Mesenchymal stem cell (in vitro differentiated cells and primary cell): ENCODE data around the gene TNFSF9.
"Not testable (repeated sequence)": the region's sequence is repeated elsewhere in the genome, so short reads cannot be mapped to it uniquely, and the experiment has no call there.

Source experiments
- DNase-seq: peaks from one replicate; pipeline ENCODE4 v3.0.0-alpha.2; 2013
- H2AFZ ChIP-seq: one replicate; pipeline ENCODE4 v1.6.1; 2013; ENCODE audit warnings: low read depth, mild to moderate bottlenecking, control low read depth, inconsistent platforms, low read length, moderate library complexity
- H2AK5ac ChIP-seq: 2 replicates; pipeline ENCODE4 v1.6.1; 2013; ENCODE audit warnings: low read length, moderate library complexity, mild to moderate bottlenecking, inconsistent platforms; ENCODE audit not compliant: severe bottlenecking
- H2BK120ac ChIP-seq: one replicate; pipeline ENCODE4 v1.6.1; 2013; ENCODE audit warnings: low read depth, mild to moderate bottlenecking, inconsistent platforms, low read length, moderate library complexity
- H2BK12ac ChIP-seq, 2 experiments: one replicate each; pipeline ENCODE4 v1.6.1; 2013; ENCODE audit warnings: inconsistent platforms in 2 of 2, low read length in 2 of 2, mild to moderate bottlenecking in 2 of 2, moderate library complexity in 2 of 2, control low read depth in 1 of 2
- H2BK15ac ChIP-seq: one replicate; pipeline ENCODE4 v1.6.1; 2013; ENCODE audit warnings: mild to moderate bottlenecking, low read depth, inconsistent platforms; ENCODE audit not compliant: poor library complexity, severe bottlenecking
- H2BK5ac ChIP-seq: 2 replicates; pipeline ENCODE4 v1.6.1; 2013; ENCODE audit warnings: low read depth, mild to moderate bottlenecking, low read length, control low read depth, inconsistent platforms; ENCODE audit not compliant: poor library complexity, severe bottlenecking
- H3K14ac ChIP-seq, 2 experiments: one replicate each; pipeline ENCODE4 v1.6.1; 2013; ENCODE audit warnings: inconsistent platforms in 2 of 2, low read length in 2 of 2, control low read depth in 1 of 2, mild to moderate bottlenecking in 1 of 2, moderate library complexity in 1 of 2
- H3K18ac ChIP-seq, 2 experiments: one replicate each; pipeline ENCODE4 v1.6.1; 2013; ENCODE audit warnings: inconsistent platforms in 2 of 2, low read length in 2 of 2, control low read depth in 1 of 2, low read depth in 1 of 2, mild to moderate bottlenecking in 1 of 2
- H3K23ac ChIP-seq, 2 experiments: one replicate each; pipeline ENCODE4 v1.6.1; 2013; ENCODE audit warnings: inconsistent platforms in 2 of 2, low read length in 2 of 2, mild to moderate bottlenecking in 2 of 2, moderate library complexity in 2 of 2, control low read depth in 1 of 2
- H3K27ac ChIP-seq: 2 replicates; pipeline ENCODE4 v1.5.1; 2013; ENCODE audit warnings: mild to moderate bottlenecking, moderate library complexity, low read length, control low read depth, inconsistent platforms; ENCODE audit not compliant: poor library complexity, severe bottlenecking
- H3K27me3 ChIP-seq, 2 experiments: 2 replicates each; pipeline versions ENCODE4 v1.6.1 to v1.7.0; 2013; ENCODE audit warnings: low read length in 2 of 2, mild to moderate bottlenecking in 2 of 2, moderate library complexity in 2 of 2, control low read depth in 1 of 2, inconsistent platforms in 1 of 2; ENCODE audit not compliant: control insufficient read depth in 1 of 2, insufficient read depth in 1 of 2
- H3K36me3 ChIP-seq, 2 experiments: 2 replicates each; pipeline versions ENCODE4 v1.6.1 to v1.7.0; 2013; ENCODE audit warnings: low read length in 2 of 2, control low read depth in 1 of 2, inconsistent platforms in 1 of 2, low read depth in 1 of 2, mild to moderate bottlenecking in 1 of 2; ENCODE audit not compliant: insufficient read depth in 2 of 2, control insufficient read depth in 1 of 2
- H3K4ac ChIP-seq, 2 experiments: one replicate each; pipeline ENCODE4 v1.6.1; 2013; ENCODE audit warnings: inconsistent platforms in 2 of 2, low read length in 2 of 2, mild to moderate bottlenecking in 2 of 2, moderate library complexity in 2 of 2, control low read depth in 1 of 2, low read depth in 1 of 2
- H3K4me1 ChIP-seq: 2 replicates; pipeline ENCODE4 v1.6.1; 2013; ENCODE audit warnings: low read depth, low read length, control low read depth; ENCODE audit not compliant: control insufficient read depth, insufficient read depth
- H3K4me2 ChIP-seq: 2 replicates; pipeline ENCODE4 v1.6.1; 2013; ENCODE audit warnings: low read length, mild to moderate bottlenecking, inconsistent platforms; ENCODE audit not compliant: poor library complexity, severe bottlenecking
- H3K4me3 ChIP-seq, 2 experiments: 2 replicates each; pipeline versions ENCODE4 v1.5.1 to v1.7.0; 2013; ENCODE audit warnings: low read length in 2 of 2, mild to moderate bottlenecking in 2 of 2, control low read depth in 1 of 2, low read depth in 1 of 2; ENCODE audit not compliant: insufficient read depth in 1 of 2
- H3K79me1 ChIP-seq: replicated peaks from 2 replicates; pipeline ENCODE4 v1.6.1; 2013; ENCODE audit warnings: mild to moderate bottlenecking, control low read depth, low read length, inconsistent platforms; ENCODE audit not compliant: poor library complexity, severe bottlenecking
- H3K9ac ChIP-seq: 2 replicates; pipeline ENCODE4 v1.7.0; 2013; ENCODE audit warnings: mild to moderate bottlenecking, low read length, moderate library complexity
- H3K9me3 ChIP-seq: 2 replicates; pipeline ENCODE4 v1.7.0; 2013; ENCODE audit warnings: mild to moderate bottlenecking, low read length; ENCODE audit not compliant: control insufficient read depth
- H4K8ac ChIP-seq: one replicate; pipeline ENCODE4 v1.6.1; 2013; ENCODE audit warnings: inconsistent platforms, mild to moderate bottlenecking, low read length, moderate library complexity
- H4K91ac ChIP-seq: one replicate; pipeline ENCODE4 v1.6.1; 2013; ENCODE audit warnings: mild to moderate bottlenecking, low read length, inconsistent platforms
- WGBS: methylation state at CpG from one replicate; pipeline ENCODE4 v1.1.7; 2013; ENCODE audit warnings: mixed read lengths; 5-methylcytosine and 5-hydroxymethylcytosine counted together

TNFSF9 gene

DNA sequence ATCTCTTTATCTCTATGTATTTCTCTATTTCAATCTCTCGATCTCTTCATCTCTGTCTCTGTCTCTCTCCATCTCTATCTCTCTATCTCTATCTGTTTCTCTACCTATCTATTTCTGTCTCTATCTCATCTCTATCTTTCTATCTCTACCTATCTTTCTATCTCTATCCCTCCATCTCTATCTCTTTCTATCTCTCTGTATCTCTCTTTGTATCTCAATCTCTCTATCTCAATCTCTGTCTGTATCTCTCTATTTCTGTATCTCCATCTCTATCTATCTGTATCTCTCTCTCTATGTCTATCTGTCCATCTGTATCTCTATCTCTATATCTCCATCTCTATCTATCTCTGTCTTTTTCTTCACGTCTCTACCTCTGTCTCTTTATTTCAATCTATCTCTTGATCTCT lies 25.2 kb downstream of the TNFSF9 start:
- WGBS, result 86% methylated on average over 2 of the region's 2 CpGs

DNA sequence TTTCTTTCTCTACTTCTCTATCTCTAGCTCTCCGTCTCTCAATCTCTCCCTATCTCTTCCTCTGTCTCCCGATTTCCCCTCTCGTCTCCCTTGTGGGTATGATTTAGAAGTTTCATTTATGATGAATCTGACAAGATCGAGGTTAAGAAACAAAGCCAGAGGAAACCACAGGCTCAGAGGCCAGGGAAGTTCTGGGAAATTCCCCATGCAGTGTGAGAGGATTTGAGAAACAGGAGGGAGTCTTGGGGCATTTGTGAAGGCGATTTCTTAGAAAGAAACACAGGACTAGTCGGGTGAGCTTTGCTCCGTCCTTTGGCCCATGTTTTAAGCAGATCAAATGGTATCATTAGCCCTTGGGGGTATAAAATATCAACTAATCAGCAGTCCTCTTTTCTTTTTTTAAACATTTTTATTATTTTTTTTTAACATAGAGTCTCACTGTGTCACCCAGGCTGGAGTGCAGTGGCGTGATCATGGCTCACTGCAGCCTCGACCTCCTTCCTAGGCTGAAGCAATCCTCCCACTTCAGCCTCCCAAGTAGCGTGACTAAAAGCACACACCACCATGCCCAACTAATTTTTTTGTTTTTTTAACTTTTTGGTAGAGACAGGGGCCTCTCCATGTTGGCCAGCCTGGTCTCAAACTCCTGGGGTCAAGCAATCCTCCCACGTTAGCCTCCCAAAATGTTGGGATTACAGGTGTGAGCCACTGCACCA lies 25.8 kb downstream of the TNFSF9 start:
- Histone ChIP-seq H4K8ac (no peak overlapping the region), H2BK5ac (no peak overlapping the region), H4K91ac (no peak overlapping the region), H3K18ac (no peak overlapping the region), H2AFZ (no peak overlapping the region), H3K27ac (no peak overlapping the region), H3K9me3 (no peaks in the 10 kb centered on the region), H3K23ac (no peak overlapping the region), H3K9ac (no peak overlapping the region), H3K14ac (no peak overlapping the region), H2BK120ac (no peak overlapping the region), H2BK15ac (no peak overlapping the region), H2AK5ac (no peak overlapping the region), H3K27me3 (peaks cover 0 to 18% of the 10 kb centered on the region in 2 experiments), H3K36me3 (no peaks in the 10 kb centered on the region), H3K4me1 (peaks cover 5% of the 10 kb centered on the region), H2BK12ac (no peak overlapping the region), H3K4me2 (no peak overlapping the region), H3K4me3 (no peak overlapping the region), H3K79me1 (no peaks in the 10 kb centered on the region), H3K4ac (no peak overlapping the region)
- WGBS, result 69% methylated on average over 8 of the region's 11 CpGs
- DNase-seq, result no peak

More for the DNA sequence above, 25.2 kb downstream of the TNFSF9 start:
- DNase-seq, result no peak
- H2AFZ ChIP-seq, result no peak overlapping the region
- H2AK5ac ChIP-seq, result no peak overlapping the region
- H3K9ac ChIP-seq, result no peak overlapping the region
- peaks cover 5% of the 10 kb centered on the region for H3K4me1 ChIP-seq
- H3K4me2 ChIP-seq, result no peak overlapping the region
- H3K4ac ChIP-seq, result no peak overlapping the region
- no peak overlapping the region for H3K14ac ChIP-seq
- H3K36me3 ChIP-seq, result no peaks in the 10 kb centered on the region
- H2BK12ac ChIP-seq, result no peak overlapping the region
- no peak overlapping the region for H2BK15ac ChIP-seq
- H2BK120ac ChIP-seq, result no peak overlapping the region
- no peak overlapping the region for H4K91ac ChIP-seq
- H3K27ac ChIP-seq, result no peak overlapping the region
- H4K8ac ChIP-seq, result no peak overlapping the region
- no peak overlapping the region for H3K4me3 ChIP-seq
- no peak overlapping the region for H2BK5ac ChIP-seq
- no peak overlapping the region for H3K23ac ChIP-seq
- H3K27me3 ChIP-seq, result peaks cover 5 to 20% of the 10 kb centered on the region in 2 experiments
- H3K18ac ChIP-seq, result no peak overlapping the region
- no peaks in the 10 kb centered on the region for H3K79me1 ChIP-seq
- H3K9me3 ChIP-seq, result no peaks in the 10 kb centered on the region

DNA sequence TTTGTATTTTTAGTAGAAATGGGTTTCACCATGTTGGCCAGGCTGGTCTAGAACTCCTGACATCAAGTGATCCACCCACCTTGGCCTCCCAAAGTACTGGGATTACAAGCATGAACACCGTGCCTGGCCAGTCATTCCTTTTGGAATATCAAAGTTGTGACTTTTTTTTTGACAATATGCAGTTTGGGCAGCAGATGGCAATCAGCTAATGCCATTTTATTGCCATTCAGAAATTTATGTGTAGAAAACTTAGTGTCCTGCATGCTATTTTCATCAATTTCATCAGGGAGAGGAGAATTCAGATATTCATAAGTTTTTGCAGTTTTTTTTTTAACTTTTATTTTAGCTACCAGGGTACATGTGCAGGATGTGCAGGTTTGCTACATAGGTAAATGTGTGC lies 31.6 kb downstream of the TNFSF9 start:
- not testable (repeated sequence) for H3K79me1 ChIP-seq, H3K4ac ChIP-seq, H3K23ac ChIP-seq, H4K91ac ChIP-seq, H4K8ac ChIP-seq, H3K9me3 ChIP-seq, H2BK15ac ChIP-seq, H2AK5ac ChIP-seq, H2AFZ ChIP-seq, H2BK5ac ChIP-seq, H3K18ac ChIP-seq, DNase-seq, H3K4me2 ChIP-seq, H2BK12ac ChIP-seq, H2BK120ac ChIP-seq, H3K27ac ChIP-seq, H3K9ac ChIP-seq, H3K36me3 ChIP-seq, H3K14ac ChIP-seq, H3K4me1 ChIP-seq, H3K4me3 ChIP-seq
- peaks cover 0 to 23% of the 10 kb centered on the region in 2 experiments for H3K27me3 ChIP-seq
- 50% methylated on average over 1 of the region's 1 CpG for WGBS

DNA sequence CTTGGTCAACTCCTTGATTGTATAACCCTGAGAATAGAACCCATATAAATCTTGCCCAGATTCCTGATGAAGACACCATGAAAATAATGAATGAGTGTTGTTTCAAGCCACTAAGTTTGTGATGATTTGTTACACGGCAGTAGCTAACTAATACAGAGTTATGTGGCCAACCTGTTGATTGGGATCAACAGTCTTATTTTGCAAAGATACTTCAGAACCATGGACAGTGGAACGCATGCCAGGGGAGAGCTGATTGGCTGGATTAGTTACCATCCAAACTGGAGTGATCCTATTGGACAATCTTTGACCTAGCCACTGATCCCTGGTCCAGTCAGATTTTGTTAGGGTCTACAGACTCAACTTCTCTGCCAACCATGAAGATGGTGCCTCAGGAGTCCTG lies 33.6 kb downstream of the TNFSF9 start:
- H2AK5ac ChIP-seq, result no peak overlapping the region
- H3K18ac ChIP-seq, result no peak overlapping the region
- H3K23ac ChIP-seq, result no peak overlapping the region
- H2BK120ac ChIP-seq, result no peak overlapping the region
- WGBS, result 79% methylated on average over 2 of the region's 2 CpGs
- no peak overlapping the region for H3K14ac ChIP-seq
- no peak for DNase-seq
- H3K4me2 ChIP-seq, result no peak overlapping the region
- H4K8ac ChIP-seq, result no peak overlapping the region
- no peaks in the 10 kb centered on the region for H3K4me1 ChIP-seq
- no peak overlapping the region for H4K91ac ChIP-seq
- no peak overlapping the region for H2BK12ac ChIP-seq
- H3K27ac ChIP-seq, result no peak overlapping the region
- H3K27me3 ChIP-seq, result peaks cover 0 to 34% of the 10 kb centered on the region in 2 experiments
- H3K9me3 ChIP-seq, result peaks cover 6% of the 10 kb centered on the region
- no peaks in the 10 kb centered on the region for H3K36me3 ChIP-seq
- no peak overlapping the region for H3K4ac ChIP-seq
- H3K79me1 ChIP-seq, result no peaks in the 10 kb centered on the region
- no peak overlapping the region for H2BK15ac ChIP-seq
- no peak overlapping the region for H2BK5ac ChIP-seq
- H3K4me3 ChIP-seq, result no peak overlapping the region
- no peak overlapping the region for H3K9ac ChIP-seq
- H2AFZ ChIP-seq, result no peak overlapping the region
